ENCODE data around the gene TRPM3. TPM values are rescaled to one million over a fixed set of nuclear protein-coding genes. Genes with fewer than 3 reads are reported as not detected.
"Not testable (repeated sequence)": the region's sequence is repeated elsewhere in the genome, so short reads cannot be mapped to it uniquely, and the experiment has no call there.

The TRPM3 gene
- polyA plus RNA-seq, 2 of the 4 experiments (the other 2 are of a cell fraction): not detected

DNA sequence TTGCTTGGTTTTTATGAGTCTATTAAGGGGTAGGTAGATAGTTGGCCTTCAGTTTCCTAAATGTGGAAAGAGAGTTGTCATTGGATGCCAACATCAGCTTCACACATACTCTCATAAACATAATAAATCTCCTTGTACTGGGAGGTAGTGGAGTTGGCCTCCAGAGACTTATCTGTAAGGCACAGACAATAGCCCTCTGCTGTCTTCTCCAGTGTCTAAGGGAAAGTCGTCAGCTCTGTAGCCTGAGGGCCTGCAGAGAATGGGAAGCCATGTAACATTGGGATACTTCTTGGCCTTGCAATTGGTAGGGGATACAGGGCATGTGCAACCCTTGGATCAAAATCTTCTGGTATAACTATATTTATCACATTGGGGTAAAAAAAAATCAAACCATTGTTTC is 375.1 kb downstream of the TRPM3 start:
- 9% methylated on average over 1 of the region's 1 CpG for WGBS (ENCODE audit: missing lambda C conversion rate)
- H3K9me3 ChIP-seq: no peaks in the 10 kb centered on the region
- ATAC-seq (no peak), FAIRE-seq (no peak), DNase-seq (ENCODE audit: low read depth in 1 of 2, low spot score in 1 of 2) (no peak)
- no peaks in the 10 kb centered on the region for H3K4me1 ChIP-seq
- H3K27ac ChIP-seq: no peak overlapping the region
- H3K4me3 ChIP-seq: no peak overlapping the region
- CTCF ChIA-PET: no interaction called here
- H3K4me2 ChIP-seq: no peak overlapping the region
- POLR2A ChIA-PET: no interaction called here
- TF ChIP-seq NFE2L2 (conservative IDR thresholded peaks at IDR 0.05; ENCODE audit: low read length): no peak
- TF ChIP-seq RARB (CRISPR knock-in tag; IDR thresholded peaks at IDR 0.05): no peak
- no peak for TF ChIP-seq CBX8 (IDR thresholded peaks at IDR 0.05)
- no peak for TF ChIP-seq POLR2AphosphoS2 (conservative IDR thresholded peaks at IDR 0.05; ENCODE audit: low read length)
- no peak for TF ChIP-seq TP53 (CRISPR knock-in tag; IDR thresholded peaks at IDR 0.05)
- TF ChIP-seq NR3C1 (IDR thresholded peaks at IDR 0.05): no peak
- no peak for TF ChIP-seq EHF (CRISPR knock-in tag; IDR thresholded peaks at IDR 0.05)
- TF ChIP-seq ZC3H11A (IDR thresholded peaks at IDR 0.05): no peak
- TF ChIP-seq, protein P1, sequence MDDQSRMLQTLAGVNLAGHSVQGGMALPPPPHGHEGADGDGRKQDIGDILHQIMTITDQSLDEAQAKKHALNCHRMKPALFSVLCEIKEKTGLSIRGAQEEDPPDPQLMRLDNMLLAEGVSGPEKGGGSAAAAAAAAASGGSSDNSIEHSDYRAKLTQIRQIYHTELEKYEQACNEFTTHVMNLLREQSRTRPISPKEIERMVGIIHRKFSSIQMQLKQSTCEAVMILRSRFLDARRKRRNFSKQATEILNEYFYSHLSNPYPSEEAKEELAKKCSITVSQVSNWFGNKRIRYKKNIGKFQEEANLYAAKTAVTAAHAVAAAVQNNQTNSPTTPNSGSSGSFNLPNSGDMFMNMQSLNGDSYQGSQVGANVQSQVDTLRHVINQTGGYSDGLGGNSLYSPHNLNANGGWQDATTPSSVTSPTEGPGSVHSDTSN (IDR thresholded peaks at IDR 0.05): no peak
- no peak for TF ChIP-seq EHMT2 (IDR thresholded peaks at IDR 0.05; ENCODE audit: low read depth)
- TF ChIP-seq, protein P2, sequence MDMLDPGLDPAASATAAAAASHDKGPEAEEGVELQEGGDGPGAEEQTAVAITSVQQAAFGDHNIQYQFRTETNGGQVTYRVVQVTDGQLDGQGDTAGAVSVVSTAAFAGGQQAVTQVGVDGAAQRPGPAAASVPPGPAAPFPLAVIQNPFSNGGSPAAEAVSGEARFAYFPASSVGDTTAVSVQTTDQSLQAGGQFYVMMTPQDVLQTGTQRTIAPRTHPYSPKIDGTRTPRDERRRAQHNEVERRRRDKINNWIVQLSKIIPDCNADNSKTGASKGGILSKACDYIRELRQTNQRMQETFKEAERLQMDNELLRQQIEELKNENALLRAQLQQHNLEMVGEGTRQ (IDR thresholded peaks at IDR 0.05): no peak
- no peak for TF ChIP-seq HOXB5 (CRISPR knock-in tag; IDR thresholded peaks at IDR 0.05)
- TF ChIP-seq NPAS2 (CRISPR knock-in tag; IDR thresholded peaks at IDR 0.05; ENCODE audit: borderline replicate concordance): no peak
- TF ChIP-seq MAZ (IDR thresholded peaks at IDR 0.05; ENCODE audit: borderline replicate concordance, low read depth, low read length): no peak

GRCh38 chr9:70724794-70725193 is 396.6 kb downstream of the TRPM3 start:
- H3K4me3 ChIP-seq; H3K4me2 ChIP-seq; FAIRE-seq; POLR2A ChIA-PET; DNase-seq (ENCODE audit: low read depth in 1 of 2, low spot score in 1 of 2); H3K4me1 ChIP-seq; H3K9me3 ChIP-seq; CTCF ChIA-PET; H3K27ac ChIP-seq; ATAC-seq: not testable (repeated sequence)
- no CpG with 5 or more reads among the region's 1 CpG for WGBS (ENCODE audit: missing lambda C conversion rate)

DNA sequence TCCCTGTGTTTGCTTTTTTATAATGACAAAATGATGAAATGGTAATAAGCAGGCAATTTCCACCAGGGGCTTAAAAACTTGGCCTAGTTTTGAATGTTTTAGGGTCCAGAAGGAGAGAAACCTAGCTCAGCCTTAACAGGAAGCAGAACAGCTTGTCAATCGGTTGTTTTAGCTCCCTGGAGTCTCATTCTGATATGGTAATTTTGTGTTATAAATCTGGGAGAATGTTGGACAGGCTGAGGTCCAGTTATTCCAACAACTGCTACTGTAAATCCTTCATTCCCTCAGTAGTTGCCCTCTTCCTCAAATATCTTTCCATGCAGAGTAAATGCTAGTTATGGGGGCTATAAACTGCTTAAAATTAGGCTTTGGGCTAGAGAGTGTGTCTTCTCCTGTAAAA is 397.4 kb downstream of the TRPM3 start:
- H3K27ac ChIP-seq; FAIRE-seq; H3K4me2 ChIP-seq; ATAC-seq; H3K9me3 ChIP-seq; H3K4me3 ChIP-seq; CTCF ChIA-PET; DNase-seq (ENCODE audit: low read depth in 1 of 2, low spot score in 1 of 2); H3K4me1 ChIP-seq; POLR2A ChIA-PET: not testable (repeated sequence)
- no CpG with 5 or more reads among the region's 1 CpG for WGBS (ENCODE audit: missing lambda C conversion rate)

DNA sequence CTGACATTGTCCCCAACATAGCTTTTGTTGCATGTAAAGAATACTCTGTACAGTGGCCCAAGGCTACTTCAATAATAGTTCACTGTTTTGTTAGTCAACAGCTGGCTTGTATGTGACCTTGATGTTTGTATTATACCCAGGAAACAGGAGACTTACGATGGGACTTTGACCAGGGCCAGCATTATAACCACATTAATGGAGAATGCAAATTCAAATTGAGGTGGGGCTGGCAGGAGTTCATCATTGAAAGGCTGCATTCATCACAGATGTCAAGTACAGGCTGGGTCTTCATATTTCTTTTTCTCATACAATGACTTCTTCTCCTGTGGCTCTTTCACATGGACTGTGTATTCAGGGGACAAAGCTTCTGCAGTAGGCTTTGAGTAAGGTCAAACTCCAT is 414.6 kb downstream of the TRPM3 start:
- H3K4me3 ChIP-seq; DNase-seq (ENCODE audit: low read depth in 1 of 2, low spot score in 1 of 2); POLR2A ChIA-PET; H3K4me2 ChIP-seq; H3K9me3 ChIP-seq; H3K4me1 ChIP-seq; ATAC-seq; CTCF ChIA-PET; FAIRE-seq; H3K27ac ChIP-seq: not testable (repeated sequence)
- no CpG with 5 or more reads among the region's 1 CpG for whole genome bisulfite sequencing (ENCODE audit: missing lambda C conversion rate)

- 24% methylated on average over 6 of the region's 6 CpGs for WGBS (ENCODE audit: missing lambda C conversion rate)
- no peak for FAIRE-seq
- Histone ChIP-seq H3K27ac (no peak overlapping the region), H3K4me2 (no peak overlapping the region), H3K9me3 (no peaks in the 10 kb centered on the region), H3K4me1 (no peaks in the 10 kb centered on the region), H3K4me3 (no peak overlapping the region)
- no peak for DNase-seq (ENCODE audit: low read depth in 1 of 2, low spot score in 1 of 2)
- ChIA-PET POLR2A (no interaction called here), CTCF (no interaction called here)
- no peak for ATAC-seq
- TF ChIP-seq FOXS1 (CRISPR knock-in tag; IDR thresholded peaks at IDR 0.05) (no peak), ZFP36 (IDR thresholded peaks at IDR 0.05; ENCODE audit: borderline replicate concordance, partially characterized antibody) (no peak), CBX2 (IDR thresholded peaks at IDR 0.05; ENCODE audit: borderline replicate concordance, low read depth) (no peak)
Measured at GRCh38 chr9:70701163-70701562, 420.3 kb downstream of the TRPM3 start.

Measured in A549 (cell line).